Ovary (tissue), 9 donors: ENCODE results near the gene TNK1. TPM values are rescaled to one million over a fixed set of nuclear protein-coding genes. Genes with fewer than 3 reads are reported as not detected.
"Not testable (repeated sequence)": the region's sequence is repeated elsewhere in the genome, so short reads cannot be mapped to it uniquely, and the experiment has no call there.

Source experiments
- DNase-seq, 5 donors: peaks; one replicate each; pipeline ENCODE4 v3.0.0-alpha.2; 2019 to 2020
- H3K27ac ChIP-seq, 2 donors: fragments of 200-600 bp; one replicate each; pipeline versions ENCODE4 v1.5.1 to v1.8.0; 2019 to 2022
- H3K27me3 ChIP-seq: fragments of 200-600 bp; one replicate; pipeline ENCODE4 v1.8.0; 2022
- H3K36me3 ChIP-seq: fragments of 200-600 bp; sonication (generic); one replicate; pipeline ENCODE4 v1.5.1; 2019
- H3K4me1 ChIP-seq: one replicate; pipeline ENCODE4 v1.8.1; 2013; ENCODE audit warnings: mild to moderate bottlenecking, moderate library complexity; ENCODE audit not compliant: insufficient read depth
- H3K4me3 ChIP-seq: fragments of 200-600 bp; sonication (generic); one replicate; pipeline ENCODE4 v1.5.1; 2017
- H3K9me3 ChIP-seq, 2 donors: fragments of 200-600 bp in 1 of 2; sonication (generic) in 1 of 2; one replicate each; pipeline versions ENCODE4 v1.5.1 to v1.8.1; 2013 to 2019; ENCODE audit warnings: mild to moderate bottlenecking in 1 of 2, moderate library complexity in 1 of 2
- CTCF ChIP-seq, 3 donors: fragments of 450-650 bp in 2 of 3; fragments of 200-600 bp in 1 of 3; IDR thresholded peaks; one replicate each; pipeline versions ENCODE4 v1.5.1 to v1.8.0; 2016 to 2022; ENCODE audit warnings: antibody characterized with exemption in 3 of 3, mild to moderate bottlenecking in 1 of 3
- EP300 ChIP-seq: sonication (generic); formaldehyde crosslinking; IDR thresholded peaks from one replicate; pipeline ENCODE4 v1.6.1; 2017; ENCODE audit warnings: antibody characterized with exemption
- POLR2A ChIP-seq: fragments of 450-650 bp; IDR thresholded peaks from one replicate; pipeline ENCODE4 v1.6.1; 2017; ENCODE audit warnings: antibody characterized with exemption, mild to moderate bottlenecking, moderate library complexity
- WGBS, 3 donors: extraction: QIAGEN DNeasy Blood & Tissue Kit in 1 of 3; methylation state at CpG; one replicate each; pipeline versions ENCODE4 v1.1.5 to v1.1.7; 2013 to 2017; 5-methylcytosine and 5-hydroxymethylcytosine counted together
- intact Hi-C, 4 donors: fragments of 100-400 bp; cut with DNase I; formaldehyde crosslinking; loops; one replicate each; pipeline versions ENCODE4 v1.11.0 to v1.15.1; 2022 to 2023
- polyA plus RNA-seq, 2 donors: library from polyadenylated mRNA; stranded (reverse); fragments of 200-250 nt in 1 of 2; fragments of 350-450 nt in 1 of 2; fragmentation: Illumina TruSeq in 1 of 2; extraction: RNeasy Lipid Tissue Mini Kit (QIAGEN cat#74804) in 1 of 2; gene quantifications; one replicate each; pipeline ENCODE4 v1.2.3, GENCODE V29; 2013 to 2014
- total RNA-seq, 7 donors: library from RNA; depleted of rRNA in 2 of 7; stranded (reverse); fragments of >200 nt in 2 of 7; fragmentation: NEBNext Ultra II Directional in 3 of 7; extraction: Animal tissue kit (Norgen Biotek cat#: 25700) in 3 of 7; gene quantifications; one replicate each; pipeline versions ENCODE4 v1.1.0 to v1.2.4, GENCODE V29; 2016 to 2023
- donor health status: DM: no; HTN: no; CAD: no; lungs with moderate emphysema.
- donor health status: DM: no; HTN: no; CAD: no.
- donor health status: Bipolar disorder and iron deficiency.
- donor health status: DM: yes; HTN: yes; CAD: no.
- donor health status: DM: no; HTN: no; CAD: no.
- donor health status: DM: yes; HTN: yes; CAD: no.

TNK1 gene
- total and polyA plus RNA-seq, 9 donors, result 0.85 to 8.3 (median 5.7) TPM

- Histone ChIP-seq H3K27me3 (no peaks in the 10 kb centered on the region), H3K4me3 (no peak overlapping the region), H3K27ac (no peak overlapping the region), H3K36me3 (no peaks in the 10 kb centered on the region), H3K4me1 (peaks cover 10% of the 10 kb centered on the region), H3K9me3 (no peaks in the 10 kb centered on the region)
- WGBS, 3 donors, result 43 to 54% (median 49%) methylated on average over 8 of the region's 8 CpGs
- intact Hi-C loops, result loop anchor here in 2 of 4 donors (10.0 kb wide), 3 partner anchors 78 to 208 kb away; partner anchors contain the start of genes FGF11 (in 2 of the 2), TMEM102 (in 2 of the 2), SENP3 (in 1 of the 2) and TNFSF13 (in 1 of the 2)
- DNase-seq, result no peak
- no peak for TF ChIP-seq EP300
- no peak for TF ChIP-seq CTCF (IDR thresholded peaks at IDR 0.05)
- no peak for TF ChIP-seq POLR2A
Observed at GRCh38 chr17:7356756-7357155, 24.1 kb upstream of the TNK1 start.

GRCh38 chr17:7357381-7357780 is 23.5 kb upstream of the TNK1 start:
- Histone ChIP-seq H3K4me3 (no peak overlapping the region), H3K27me3 (no peaks in the 10 kb centered on the region), H3K9me3 (no peaks in the 10 kb centered on the region), H3K27ac (no peak overlapping the region), H3K36me3 (no peaks in the 10 kb centered on the region), H3K4me1 (peaks cover 10% of the 10 kb centered on the region)
- DNase-seq, result no peak
- WGBS, 3 donors, result 53 to 56% (median 55%) methylated on average over 2 of the region's 2 CpGs
- intact Hi-C loops, result loop anchor here in 2 of 4 donors (10.0 kb wide), 3 partner anchors 77 to 207 kb away; partner anchors contain the start of genes FGF11 (in 2 of the 2), TMEM102 (in 2 of the 2), SENP3 (in 1 of the 2) and TNFSF13 (in 1 of the 2)
- TF ChIP-seq EP300 (no peak), POLR2A (no peak), CTCF (IDR thresholded peaks at IDR 0.05) (no peak)

- no peaks in the 10 kb centered on the region for H3K9me3 ChIP-seq
- WGBS, 3 donors, result 25 to 67% (median 55%) methylated on average over 3 of the region's 3 CpGs
- TF ChIP-seq POLR2A, result no peak
- H3K36me3 ChIP-seq, result no peaks in the 10 kb centered on the region
- no peak overlapping the region for H3K4me3 ChIP-seq
- no peak overlapping the region for H3K27ac ChIP-seq
- H3K4me1 ChIP-seq, result no peaks in the 10 kb centered on the region
- DNase-seq, result no peak
- H3K27me3 ChIP-seq, result no peaks in the 10 kb centered on the region
- intact Hi-C loops, result no loop called here
Observed at GRCh38 chr17:7361906-7362305, 19.0 kb upstream of the TNK1 start.

- Histone ChIP-seq H3K27me3 (no peaks in the 10 kb centered on the region), H3K4me1 (no peaks in the 10 kb centered on the region), H3K4me3 (no peak overlapping the region), H3K9me3 (no peaks in the 10 kb centered on the region), H3K27ac (no peak overlapping the region), H3K36me3 (no peaks in the 10 kb centered on the region)
- no peak for TF ChIP-seq POLR2A
- no peak for TF ChIP-seq EP300
- TF ChIP-seq CTCF (IDR thresholded peaks at IDR 0.05), result no peak
- WGBS, 3 donors, result 79 to 85% (median 84%) methylated on average over 6 of the region's 6 CpGs
- DNase-seq, result no peak
- intact Hi-C loops, result no loop called here
Observed at GRCh38 chr17:7363311-7363710, 17.6 kb upstream of the TNK1 start.

GRCh38 chr17:7365963-7366362 is 14.9 kb upstream of the TNK1 start:
- intact Hi-C loops, result not testable (repeated sequence)
- WGBS, 3 donors, result 75 to 83% (median 78%) methylated on average over 6 of the region's 7 CpGs

More at GRCh38 chr17:7365963-7366362, 14.9 kb upstream of the TNK1 start:
- H3K4me3 ChIP-seq, H3K27ac ChIP-seq, H3K4me1 ChIP-seq, DNase-seq, H3K27me3 ChIP-seq, H3K36me3 ChIP-seq, H3K9me3 ChIP-seq: not testable (repeated sequence)
